Cerebellar nuclear complex (tissue), 1 donor: ENCODE data around the gene LPP.

Experiments used
- DNase-seq, 2 experiments: peaks; one replicate each; lab custom pipeline; 2025; lab: John Stamatoyannopoulos, UW

LPP gene

DNA sequence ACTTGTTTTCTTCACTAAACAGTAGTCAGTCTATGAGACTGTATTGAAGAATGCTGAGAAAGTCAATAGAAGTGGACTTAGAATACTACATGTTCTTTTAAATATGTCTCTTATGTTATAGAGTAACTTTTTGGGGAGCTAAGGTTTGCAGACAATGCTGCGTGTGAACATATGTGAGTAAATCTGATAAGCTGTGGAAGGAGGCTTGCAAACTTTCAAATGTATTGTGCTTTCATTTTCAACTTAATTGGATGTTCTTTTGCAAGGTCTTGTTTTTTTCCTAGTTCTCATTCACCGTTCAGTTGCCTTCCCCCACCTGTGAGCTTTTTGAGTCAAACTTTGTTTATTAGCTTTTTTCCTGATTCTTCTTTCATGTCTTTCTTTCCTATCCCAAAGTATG, 176.2 kb downstream of the LPP start:
- no peak for DNase-seq

DNA sequence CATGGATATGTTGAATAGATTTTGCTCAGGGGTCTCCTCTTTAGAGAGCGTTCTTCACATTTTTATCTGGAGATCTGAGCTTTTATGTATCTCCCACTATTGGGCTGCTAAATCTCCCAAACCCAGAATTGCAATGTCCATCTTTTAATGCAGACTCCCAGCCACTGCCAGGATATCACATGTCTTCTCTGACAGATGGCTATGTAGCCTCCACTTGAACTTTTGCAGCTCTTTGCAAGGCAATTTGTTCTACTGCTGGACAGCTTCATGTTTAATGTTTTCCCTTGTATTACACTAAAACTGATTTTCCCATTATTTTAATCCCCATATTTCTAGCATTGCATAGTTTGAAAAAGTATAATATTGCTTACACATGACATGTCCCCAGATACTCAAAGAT, 177.2 kb downstream of the LPP start:
- no peak for DNase-seq

DNA sequence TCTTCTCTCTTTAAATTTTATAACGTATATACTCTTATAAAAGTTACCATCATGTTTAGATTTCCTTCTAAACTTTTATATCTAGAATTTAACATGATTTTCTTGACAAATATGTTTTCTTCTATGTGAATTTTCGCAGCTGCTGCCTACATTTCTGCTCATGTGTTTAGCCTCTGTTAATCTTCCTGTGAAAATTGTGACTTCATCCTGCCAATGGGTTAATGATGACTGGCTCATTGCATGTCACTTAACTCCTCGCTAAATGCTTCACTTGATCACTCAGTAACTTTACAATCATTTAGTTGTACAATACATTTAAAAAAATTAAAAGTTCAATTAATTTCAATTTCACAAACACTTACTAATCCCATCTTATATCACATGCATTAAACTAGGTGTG, 178.1 kb downstream of the LPP start:
- DNase-seq: no peak

DNA sequence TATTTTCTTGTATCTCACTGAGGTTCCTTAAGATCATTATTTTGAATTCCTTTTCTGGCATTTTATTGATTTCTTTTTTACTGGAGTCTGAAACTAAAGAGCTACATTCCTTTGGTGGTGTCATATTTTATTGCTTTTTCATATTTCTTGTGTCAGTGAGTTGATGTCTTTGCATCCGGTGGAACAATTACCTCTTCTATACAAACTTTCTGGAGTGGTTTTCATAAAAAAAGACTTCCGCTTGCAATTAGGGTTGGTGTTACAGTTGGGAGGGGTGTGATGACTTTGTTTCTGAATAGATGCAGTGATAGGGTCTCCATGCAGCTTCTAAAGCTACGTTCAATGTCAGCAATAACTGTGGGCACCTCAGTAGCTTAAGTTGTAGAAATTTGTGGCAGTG, 181.7 kb downstream of the LPP start:
- no peak for DNase-seq

DNA sequence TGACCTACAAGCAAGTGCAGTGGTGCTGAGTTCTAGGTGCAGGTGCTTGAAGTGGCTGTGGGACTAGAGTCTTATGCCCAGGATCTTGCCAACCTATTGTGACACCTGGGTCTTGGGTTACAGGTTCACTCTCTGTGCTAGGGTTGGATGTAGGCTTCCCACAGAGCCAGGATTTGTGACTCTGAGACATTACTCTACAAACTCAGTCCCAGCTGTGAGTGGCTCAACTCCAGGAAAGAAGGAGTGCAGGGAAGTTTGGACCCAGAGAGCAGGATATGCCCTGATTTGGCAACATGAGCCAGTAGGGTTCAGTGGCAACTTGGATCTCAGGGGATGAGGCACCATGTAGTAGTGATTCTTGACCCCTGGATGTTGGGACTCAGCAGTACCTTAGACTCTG, 182.2 kb downstream of the LPP start:
- no peak for DNase-seq

DNA sequence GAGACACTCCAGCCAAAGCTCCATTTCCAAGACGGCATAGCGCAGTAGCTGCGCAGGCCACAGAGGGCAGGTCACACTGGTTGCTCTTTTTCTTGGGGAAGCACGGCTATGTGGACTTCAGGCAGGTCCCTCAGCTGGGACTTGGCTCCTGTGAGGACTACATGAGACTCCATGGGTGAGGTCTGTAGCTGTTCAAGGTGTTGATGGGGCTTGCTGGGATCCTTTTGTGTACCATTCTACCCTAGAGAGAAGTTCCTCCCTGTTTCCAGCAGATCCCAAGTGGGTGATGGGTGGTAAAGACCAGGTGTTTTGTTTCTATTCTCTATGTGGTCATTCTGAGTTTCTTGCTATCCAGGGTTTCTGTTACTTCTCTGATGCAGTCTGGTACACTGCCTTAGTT, 183.3 kb downstream of the LPP start:
- DNase-seq: no peak

DNA sequence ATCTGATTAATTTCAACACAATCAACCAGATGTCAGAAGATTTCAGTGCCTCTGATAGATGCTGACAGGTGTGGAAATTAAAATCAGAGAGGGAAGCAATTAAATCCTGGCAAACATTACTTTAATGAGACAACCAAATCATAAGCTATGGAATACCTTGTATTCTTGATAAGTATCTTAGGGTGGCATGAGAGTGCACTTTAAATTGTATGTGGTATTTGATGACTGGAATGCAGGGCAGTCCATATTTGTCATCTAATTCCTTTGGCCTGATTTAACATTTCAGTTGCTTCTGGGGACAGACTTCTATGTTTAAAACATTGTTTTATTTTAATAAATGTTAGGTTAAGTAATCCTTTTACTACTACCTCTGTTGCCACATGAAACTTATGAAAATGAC, 184.1 kb downstream of the LPP start:
- no peak for DNase-seq

DNA sequence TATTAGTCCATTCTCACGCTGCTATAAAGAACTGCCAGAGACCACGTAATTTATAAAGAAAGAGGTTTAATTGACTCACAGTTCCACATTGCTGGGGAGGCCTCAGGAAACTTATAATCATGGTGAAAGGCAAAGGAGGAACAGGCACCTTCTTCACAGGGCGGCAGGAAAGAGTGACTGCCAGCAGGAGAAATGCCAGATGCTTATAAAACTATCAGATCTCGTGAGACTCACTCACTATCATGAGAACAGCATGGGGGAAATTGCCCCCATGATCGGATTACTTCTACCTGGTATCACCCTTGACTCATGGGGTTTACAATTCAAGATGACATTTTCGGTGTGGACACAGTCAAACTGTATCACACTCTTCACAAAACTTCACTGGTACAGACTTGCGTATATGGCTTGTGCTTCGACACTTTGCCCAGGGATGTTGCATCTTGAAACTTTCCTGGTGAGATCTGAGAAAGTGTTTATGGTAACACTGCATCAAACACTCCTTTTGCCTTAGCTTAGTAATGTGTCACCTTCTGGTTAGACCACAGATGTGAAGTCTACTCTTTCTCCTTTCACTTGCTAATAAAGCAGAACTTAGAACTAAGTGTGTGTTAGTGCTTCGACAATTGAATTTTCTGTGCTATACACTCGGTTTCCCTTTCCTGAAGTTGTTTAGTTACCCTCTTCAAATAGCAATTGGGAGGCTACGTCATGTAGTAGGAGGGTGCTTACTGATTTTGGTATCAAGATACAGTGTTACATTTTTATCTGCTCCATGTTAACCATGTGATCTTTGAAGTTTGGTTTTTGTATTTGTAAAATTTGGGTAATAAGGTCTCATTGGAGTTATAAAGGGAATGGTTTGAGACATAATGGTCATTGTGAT, 185.7 kb downstream of the LPP start:
- DNase-seq: no peak

DNA sequence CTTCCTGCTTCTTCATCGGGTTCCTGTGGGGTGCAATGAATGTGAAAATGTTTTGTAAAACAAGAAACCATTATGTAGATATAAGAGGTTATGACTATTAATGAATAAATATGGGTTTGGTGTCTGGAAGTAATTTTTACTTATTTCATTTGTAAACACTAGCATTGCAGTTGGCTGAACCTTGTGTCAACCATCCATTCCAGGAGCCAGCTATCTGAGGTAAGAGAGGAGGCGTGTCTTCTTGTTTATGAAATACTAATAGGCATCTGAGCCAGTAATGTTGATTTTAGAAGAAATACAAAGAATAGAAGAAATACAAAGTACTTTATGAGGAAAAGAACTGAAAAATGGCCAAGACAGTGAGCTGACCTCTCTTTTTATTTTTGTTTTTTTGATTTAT, 187.5 kb downstream of the LPP start:
- no peak for DNase-seq

DNA sequence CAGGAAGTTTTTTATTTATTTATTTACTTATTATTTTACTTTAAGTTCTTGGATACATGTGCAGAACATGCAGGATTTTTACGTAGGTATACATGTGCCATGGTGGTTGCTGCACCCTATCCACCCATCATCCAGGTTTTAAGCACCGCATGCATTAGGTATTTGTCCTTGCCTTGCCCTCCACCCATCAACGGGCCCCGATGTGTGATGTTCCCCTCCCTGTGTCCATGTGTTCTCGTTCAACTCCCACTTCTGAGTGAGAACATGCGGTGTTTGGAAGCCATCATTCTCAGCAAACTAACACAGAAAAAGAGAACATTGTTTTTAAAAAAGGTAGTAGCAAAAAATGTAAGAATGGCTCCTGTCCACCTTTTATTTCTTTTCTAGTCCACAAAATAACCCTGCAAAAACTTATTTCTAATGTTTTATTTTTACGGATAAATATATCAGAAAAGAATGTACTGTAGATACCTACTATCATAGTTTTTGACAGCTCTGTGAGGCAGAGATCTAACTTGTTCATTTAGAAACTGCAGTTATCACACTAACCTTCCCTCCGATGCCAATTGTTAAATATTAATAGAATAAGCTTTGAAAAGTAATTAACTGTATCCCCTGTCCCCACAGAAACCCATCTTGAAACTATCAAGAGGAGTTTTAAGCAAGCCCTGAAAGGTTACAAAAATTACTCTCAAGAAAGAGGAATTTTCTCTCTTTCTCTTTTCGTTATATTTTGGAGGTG, 189.2 kb downstream of the LPP start:
- no peak for DNase-seq

DNA sequence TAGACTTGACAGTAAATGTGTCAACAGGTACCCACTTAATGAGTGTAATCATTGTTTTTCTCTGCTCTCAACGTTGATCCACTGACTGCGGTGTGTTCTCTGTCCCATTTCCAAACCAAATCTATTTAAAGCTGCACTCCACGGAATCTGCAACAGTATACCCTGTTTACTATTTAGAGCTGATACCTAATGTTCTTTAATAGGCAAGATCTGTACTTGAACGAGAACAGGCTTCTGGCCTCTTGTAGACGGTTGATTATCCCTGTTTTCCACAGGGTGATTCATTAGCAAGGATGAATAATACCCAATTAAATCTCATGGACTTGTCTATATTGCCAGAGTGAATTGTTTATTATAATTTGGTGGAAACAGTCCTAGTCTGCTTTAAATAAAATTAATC, 189.9 kb downstream of the LPP start:
- no peak for DNase-seq

DNA sequence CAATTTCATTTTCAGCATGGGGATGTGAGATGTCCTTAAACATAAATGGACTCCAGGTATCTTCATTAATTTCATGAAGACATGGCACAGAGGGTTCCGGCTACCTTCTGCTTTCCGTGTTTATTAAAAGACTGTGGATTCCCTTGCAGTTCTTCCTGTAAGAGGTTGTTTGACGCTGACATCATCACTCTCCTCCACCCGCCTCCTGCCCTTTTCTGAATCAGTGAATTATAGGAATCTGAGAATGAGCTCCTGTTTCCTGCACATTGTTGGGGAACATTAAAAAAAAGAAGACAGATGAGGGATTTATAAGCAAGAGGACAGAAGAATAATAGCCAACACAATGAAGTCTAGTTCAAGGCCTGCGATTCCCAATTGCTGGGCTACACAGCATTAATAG, 191.3 kb downstream of the LPP start:
- no peak for DNase-seq

DNA sequence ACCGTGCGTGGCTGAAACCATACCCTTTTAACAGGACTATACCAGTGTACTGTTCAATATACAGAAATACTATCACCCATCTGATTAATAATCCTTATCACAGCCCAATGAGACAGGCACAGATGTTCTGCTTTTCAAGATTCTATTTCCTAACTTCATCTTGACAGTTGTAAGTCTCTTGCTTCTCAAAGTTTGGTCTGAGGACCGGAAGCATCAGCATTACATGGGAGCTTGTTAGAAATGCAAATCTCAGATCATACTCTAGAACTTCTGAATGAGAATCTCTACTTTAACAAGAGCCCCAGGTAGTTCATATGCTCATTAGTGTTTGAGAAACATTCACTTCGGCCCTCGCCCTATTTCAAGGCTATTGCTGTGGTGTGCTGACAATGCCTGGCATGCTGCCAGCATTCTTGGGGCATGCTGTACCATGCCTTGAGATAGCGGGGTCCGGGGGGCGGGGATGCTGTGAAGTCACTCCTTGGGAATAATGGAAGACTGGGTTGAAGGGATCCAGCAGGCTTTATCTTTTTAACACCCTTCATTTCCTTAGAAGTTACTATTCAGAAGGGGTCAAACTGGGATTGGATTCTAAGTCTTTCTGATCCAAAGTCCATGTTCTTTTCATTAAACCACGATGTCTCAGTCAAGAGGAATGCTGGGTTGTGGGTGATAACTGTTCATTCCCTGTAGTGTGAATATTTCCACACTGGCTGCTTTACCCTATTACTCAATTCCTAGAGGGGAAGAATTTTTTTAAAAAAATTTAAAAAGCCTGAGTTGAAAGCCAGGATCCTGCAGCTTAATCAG, 194.7 kb downstream of the LPP start:
- no peak for DNase-seq

DNA sequence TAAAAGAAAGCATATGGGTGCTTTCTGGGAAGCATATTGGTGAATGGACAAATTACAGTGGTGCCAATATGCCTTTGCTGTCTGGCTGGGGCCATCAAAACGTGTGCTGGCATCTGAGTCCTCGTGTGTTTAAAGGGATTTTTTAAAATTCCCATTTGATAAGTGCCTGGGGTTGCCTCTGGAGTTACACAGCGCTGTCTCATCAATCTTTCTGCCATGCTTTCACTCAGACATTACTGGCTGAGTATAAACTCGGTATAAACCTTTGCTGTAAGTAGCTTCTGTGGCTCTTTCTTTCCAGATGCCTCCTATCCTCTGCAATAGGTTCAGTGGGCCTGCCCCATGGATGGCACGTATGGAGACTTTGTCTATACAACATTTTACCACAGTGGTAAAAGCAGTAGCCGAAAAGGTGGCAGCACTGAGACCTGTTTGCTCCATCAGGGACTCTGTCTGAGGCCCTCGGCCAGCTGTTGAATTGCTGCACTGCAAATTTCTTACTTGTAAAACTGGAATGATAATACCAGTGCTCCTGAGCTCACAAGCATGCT, 195.5 kb downstream of the LPP start:
- DNase-seq: no peak

DNA sequence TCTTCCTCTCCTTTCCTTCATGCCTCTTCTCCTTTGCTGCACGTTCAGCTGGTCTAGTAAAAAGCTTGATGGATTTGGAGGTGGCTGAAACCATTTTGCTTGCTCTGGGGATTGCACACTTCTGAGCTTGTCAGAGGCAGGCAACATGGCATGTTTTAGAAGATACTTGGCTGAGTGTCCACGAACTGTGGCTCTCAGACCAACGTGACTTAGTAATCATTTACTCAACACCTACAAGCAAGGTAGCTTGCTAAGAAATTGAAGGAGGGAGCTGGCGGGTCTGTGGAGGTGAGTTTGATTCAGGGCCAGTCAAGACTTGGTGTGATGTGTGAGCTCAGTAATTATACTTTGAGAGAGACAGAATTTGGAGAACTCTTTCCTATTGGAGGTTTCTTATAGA, 196.0 kb downstream of the LPP start:
- DNase-seq: no peak

DNA sequence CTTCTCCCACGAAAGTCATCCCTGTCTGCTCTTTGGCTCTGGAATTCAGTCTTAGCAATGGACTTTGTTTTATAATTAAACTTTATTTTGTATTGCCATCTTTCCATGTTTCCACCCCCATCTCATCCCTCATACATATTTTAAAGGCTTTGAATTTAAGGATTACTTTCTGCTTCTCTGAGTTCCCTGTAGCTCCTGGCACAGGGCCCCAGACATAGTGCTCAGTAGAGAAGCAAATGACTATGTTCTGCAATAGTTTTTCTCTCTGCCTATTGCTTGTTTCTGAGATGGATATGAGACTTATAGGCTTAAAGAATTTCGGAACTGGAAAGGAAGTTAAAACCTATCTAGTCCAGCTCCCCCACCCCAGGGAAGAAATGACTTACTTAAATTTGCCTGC, 197.0 kb downstream of the LPP start:
- DNase-seq: no peak

DNA sequence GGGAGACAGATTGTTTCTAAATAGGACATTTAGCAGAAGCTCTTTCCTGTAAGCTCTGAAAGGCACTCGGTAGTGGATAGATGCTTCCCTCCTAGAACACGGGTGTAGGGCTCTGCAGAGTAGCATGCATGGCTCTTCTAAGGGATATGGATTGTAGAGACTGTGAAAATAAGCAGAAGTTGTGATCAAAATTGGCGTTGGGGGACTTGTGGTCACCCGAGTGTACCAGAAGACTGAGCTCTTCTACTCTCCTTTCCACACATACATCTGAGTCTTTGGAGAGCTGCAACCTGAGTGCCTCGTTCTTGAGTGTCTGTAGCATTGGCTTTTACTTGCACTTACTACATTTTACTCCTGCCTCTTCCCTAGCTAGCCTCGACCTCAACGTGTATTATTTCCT, 197.7 kb downstream of the LPP start:
- DNase-seq: no peak

DNA sequence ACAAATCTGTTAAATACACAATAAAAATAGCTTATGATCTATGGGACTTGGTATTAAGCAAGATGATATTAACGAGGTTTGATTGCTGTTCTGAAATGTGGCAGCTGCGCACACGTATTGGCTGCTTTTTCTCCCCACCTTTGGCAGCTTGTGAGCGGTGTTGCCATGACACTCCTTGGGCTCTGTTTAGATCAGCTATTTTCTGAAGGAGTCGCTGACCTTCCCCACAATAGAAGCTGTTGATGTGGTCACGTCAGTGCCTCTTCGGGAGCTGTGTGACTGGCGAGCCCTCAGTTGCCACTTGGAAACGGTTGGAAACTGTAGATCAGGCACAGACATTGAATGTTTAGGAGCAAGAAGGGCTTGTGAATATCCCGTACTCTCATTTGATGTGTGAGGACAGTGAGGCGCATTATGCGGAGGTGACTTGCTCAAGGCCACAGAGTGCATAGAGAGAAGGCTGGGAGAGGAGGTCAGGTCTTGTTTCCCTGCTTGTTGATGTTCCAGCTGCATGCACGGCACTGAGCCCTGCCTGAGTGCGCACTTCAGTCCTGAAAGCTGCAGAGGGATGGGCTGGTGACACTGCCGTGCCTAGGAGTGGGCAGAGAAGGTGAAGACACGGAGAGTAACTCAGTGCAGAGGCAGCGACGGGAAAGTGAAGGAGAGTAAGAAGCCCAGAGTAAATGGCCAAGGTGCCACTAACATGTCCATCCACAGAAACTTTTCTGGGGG, 198.4 kb downstream of the LPP start:
- no peak for DNase-seq

DNA sequence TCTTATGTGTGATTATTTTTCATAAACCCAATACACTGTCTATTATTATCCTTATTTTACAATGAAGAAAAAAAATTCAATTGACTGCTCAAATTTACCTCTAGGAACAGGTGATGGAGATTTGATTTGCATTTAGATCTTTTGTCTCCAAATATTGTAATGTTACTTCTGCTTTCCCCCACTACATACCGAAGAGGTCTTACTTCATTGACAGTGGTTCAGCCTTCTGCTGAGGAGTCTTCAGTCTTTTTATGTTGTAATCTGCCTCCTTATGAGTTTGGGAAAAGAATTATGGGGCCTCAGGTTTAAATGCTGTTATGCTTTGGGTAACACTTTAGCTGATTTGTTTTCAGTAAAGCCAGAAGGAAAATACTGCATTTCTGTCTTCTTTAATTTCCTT, 199.5 kb downstream of the LPP start:
- no peak for DNase-seq

DNA sequence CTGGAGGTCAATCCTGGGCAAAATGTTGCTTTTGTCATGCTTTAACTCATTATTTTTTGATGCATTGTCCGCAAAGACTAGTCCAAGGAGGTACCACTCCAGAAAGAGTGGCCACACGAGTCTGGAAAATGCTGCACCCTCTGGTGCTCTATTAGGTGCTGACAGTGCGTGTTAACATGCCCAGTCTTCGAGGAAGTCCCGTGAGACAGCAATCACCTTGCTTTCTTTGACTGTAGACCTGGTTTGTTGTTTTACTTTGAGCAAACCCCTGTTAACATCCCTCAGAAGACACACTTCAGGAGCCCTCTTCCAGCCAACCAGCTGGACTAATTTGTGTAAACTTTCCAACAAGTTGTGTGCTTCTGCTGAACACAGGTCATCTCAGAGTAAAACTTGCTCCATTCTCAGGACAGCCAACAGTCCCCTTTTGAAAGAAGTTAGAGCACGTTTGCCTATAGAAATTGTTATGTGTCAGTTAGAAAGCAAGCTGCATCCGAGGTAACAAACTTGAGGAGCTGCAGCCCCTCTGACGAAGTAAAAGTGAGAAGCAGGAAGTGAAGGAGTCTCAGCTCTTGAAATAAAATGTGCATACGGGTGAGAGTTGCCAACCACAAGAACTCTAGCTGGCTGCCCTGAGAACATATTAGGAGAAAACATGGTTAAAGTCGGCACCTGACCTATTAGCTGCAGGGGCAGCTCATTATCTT, 205.0 kb downstream of the LPP start:
- no peak for DNase-seq

DNA sequence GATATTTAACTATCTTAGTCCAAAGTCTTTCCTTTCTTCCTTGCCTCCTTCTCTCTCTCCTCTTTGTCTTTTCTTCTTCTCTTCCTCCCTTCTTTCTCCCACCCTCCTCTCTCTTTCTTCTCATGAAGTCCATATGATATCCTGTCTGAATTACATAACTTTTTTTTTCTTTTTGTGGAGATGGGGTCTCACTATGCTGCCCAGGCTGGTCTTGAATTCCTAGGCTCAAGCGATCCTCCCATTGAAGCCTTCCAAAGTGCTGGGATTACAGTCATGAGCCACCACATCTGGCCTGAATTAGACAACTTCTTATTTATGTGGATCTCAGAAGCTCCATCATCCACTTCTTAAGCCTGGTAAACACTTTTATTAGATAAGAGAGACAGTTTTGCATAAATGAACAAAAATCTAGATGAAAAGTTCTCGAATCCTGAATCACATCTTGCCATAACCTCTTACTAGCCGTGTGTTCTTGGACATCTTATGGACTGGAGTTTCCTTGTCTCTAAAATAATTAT, 206.5 kb downstream of the LPP start:
- DNase-seq: no peak
